MG63 (cell line): ENCODE data around the gene CCDC69. TPM values are rescaled to one million over a fixed set of nuclear protein-coding genes. Genes with fewer than 3 reads are reported as not detected.

Experiments
- DNase-seq: peaks from one replicate; pipeline ENCODE4 v3.0.0-alpha.2; 2020
- H3K27me3 ChIP-seq: fragments of 250-450 bp; sonication (Bioruptor Pico); 2 replicates; pipeline ENCODE4 v1.5.1; 2020; ENCODE audit warnings: mild to moderate bottlenecking, moderate library complexity
- H3K36me3 ChIP-seq: fragments of 250-450 bp; sonication (Bioruptor Pico); 2 replicates; pipeline ENCODE4 v1.5.1; 2020; ENCODE audit warnings: mild to moderate bottlenecking, moderate library complexity
- H3K4me3 ChIP-seq: fragments of 250-450 bp; sonication (Bioruptor Pico); 2 replicates; pipeline ENCODE4 v1.5.1; 2020; ENCODE audit warnings: mild to moderate bottlenecking, moderate library complexity
- H3K9me3 ChIP-seq: fragments of 250-450 bp; sonication (Bioruptor Pico); 2 replicates; pipeline ENCODE4 v1.5.1; 2020; ENCODE audit warnings: mild to moderate bottlenecking, moderate library complexity
- total RNA-seq: library from RNA; depleted of rRNA; stranded (reverse); fragments of >200 nt; shearing (Covaris generic); gene quantifications from 2 replicates; pipeline ENCODE4 v1.2.3, GENCODE V29; 2014; ENCODE audit warnings: low replicate concordance

Gene CCDC69
- total RNA-seq, 1 experiment from 2014 or later, result 0.40 TPM

GRCh38 chr5:151234476-151235238, 10.8 kb upstream of the CCDC69 start:
- no peak for DNase-seq
- no peak overlapping the region for H3K4me3 ChIP-seq

GRCh38 chr5:151233616-151234085, 9.8 kb upstream of the CCDC69 start:
- no peak for DNase-seq
- Histone ChIP-seq H3K27me3 (peaks cover 2% of the 10 kb centered on the region; the same call in 1 of the 2 replicates), H3K4me3 (no peak overlapping the region), H3K36me3 (no peaks in the 10 kb centered on the region), H3K9me3 (no peaks in the 10 kb centered on the region)

More at GRCh38 chr5:151234476-151235238, 10.8 kb upstream of the CCDC69 start:
- no peaks in the 10 kb centered on the region for H3K9me3 ChIP-seq
- H3K27me3 ChIP-seq, result peaks cover 2% of the 10 kb centered on the region
- no peaks in the 10 kb centered on the region for H3K36me3 ChIP-seq

- H3K9me3 ChIP-seq, result no peaks in the 10 kb centered on the region
- no peak overlapping the region for H3K4me3 ChIP-seq
- DNase-seq, result no peak
- H3K36me3 ChIP-seq, result no peaks in the 10 kb centered on the region
- peaks cover 2% of the 10 kb centered on the region; the same call in 1 of the 2 replicates for H3K27me3 ChIP-seq
These were observed 7.5 kb upstream of the CCDC69 start for GRCh38 chr5:151231359-151231758.

- H3K27me3 ChIP-seq, result peaks cover 2% of the 10 kb centered on the region; the same call in 1 of the 2 replicates
- no peak overlapping the region for H3K4me3 ChIP-seq
- H3K9me3 ChIP-seq, result no peaks in the 10 kb centered on the region
- no peaks in the 10 kb centered on the region for H3K36me3 ChIP-seq
- DNase-seq, result no peak
These were observed 6.3 kb upstream of the CCDC69 start for GRCh38 chr5:151230048-151230680.

GRCh38 chr5:151228986-151229385, 5.1 kb upstream of the CCDC69 start:
- Histone ChIP-seq H3K9me3 (no peaks in the 10 kb centered on the region), H3K36me3 (no peaks in the 10 kb centered on the region), H3K27me3 (peaks cover 2% of the 10 kb centered on the region; the same call in 1 of the 2 replicates), H3K4me3 (no peak overlapping the region)
- no peak for DNase-seq

GRCh38 chr5:151227918-151228447, 4.1 kb upstream of the CCDC69 start:
- DNase-seq, result no peak
- H3K4me3 ChIP-seq, result no peak overlapping the region
- peaks cover 2% of the 10 kb centered on the region; the same call in 1 of the 2 replicates for H3K27me3 ChIP-seq
- H3K9me3 ChIP-seq, result no peaks in the 10 kb centered on the region
- H3K36me3 ChIP-seq, result no peaks in the 10 kb centered on the region

- H3K36me3 ChIP-seq, result no peaks in the 10 kb centered on the region
- H3K9me3 ChIP-seq, result no peaks in the 10 kb centered on the region
- no peak overlapping the region for H3K4me3 ChIP-seq
- H3K27me3 ChIP-seq, result no peaks in the 10 kb centered on the region
- no peak for DNase-seq
These were observed 1.6 kb upstream of the CCDC69 start for GRCh38 chr5:151225475-151225874.

GRCh38 chr5:151225071-151225470, 1.2 kb upstream of the CCDC69 start:
- Histone ChIP-seq H3K27me3 (no peaks in the 10 kb centered on the region), H3K9me3 (no peaks in the 10 kb centered on the region), H3K36me3 (no peaks in the 10 kb centered on the region), H3K4me3 (no peak overlapping the region)
- DNase-seq, result no peak

- Histone ChIP-seq H3K9me3 (no peaks in the 10 kb centered on the region), H3K36me3 (no peaks in the 10 kb centered on the region), H3K27me3 (no peaks in the 10 kb centered on the region), H3K4me3 (peak overlapping the region; percentile 60)
- no peak for DNase-seq
These were observed 480 bp upstream of the CCDC69 start for GRCh38 chr5:151224372-151224771.

GRCh38 chr5:151222790-151223446, 974 bp downstream of the CCDC69 start:
- Histone ChIP-seq H3K27me3 (no peaks in the 10 kb centered on the region), H3K36me3 (no peaks in the 10 kb centered on the region), H3K4me3 (no peak overlapping the region), H3K9me3 (no peaks in the 10 kb centered on the region)
- no peak for DNase-seq

GRCh38 chr5:151222054-151222789, 1.7 kb downstream of the CCDC69 start:
- DNase-seq, result no peak
- no peaks in the 10 kb centered on the region for H3K36me3 ChIP-seq
- no peak overlapping the region for H3K4me3 ChIP-seq
- no peaks in the 10 kb centered on the region for H3K9me3 ChIP-seq
- no peaks in the 10 kb centered on the region for H3K27me3 ChIP-seq

GRCh38 chr5:151221574-151221973, 2.3 kb downstream of the CCDC69 start:
- DNase-seq, result peak; percentile 11
- H3K9me3 ChIP-seq, result no peaks in the 10 kb centered on the region
- H3K27me3 ChIP-seq, result no peaks in the 10 kb centered on the region
- no peaks in the 10 kb centered on the region for H3K36me3 ChIP-seq
- H3K4me3 ChIP-seq, result no peak overlapping the region

GRCh38 chr5:151219789-151220188, 4.1 kb downstream of the CCDC69 start:
- no peak for DNase-seq
- H3K27me3 ChIP-seq, result no peaks in the 10 kb centered on the region
- no peak overlapping the region for H3K4me3 ChIP-seq
- H3K9me3 ChIP-seq, result no peaks in the 10 kb centered on the region
- no peaks in the 10 kb centered on the region for H3K36me3 ChIP-seq

GRCh38 chr5:151219138-151219537, 4.8 kb downstream of the CCDC69 start:
- Histone ChIP-seq H3K9me3 (no peaks in the 10 kb centered on the region), H3K4me3 (no peak overlapping the region), H3K36me3 (no peaks in the 10 kb centered on the region), H3K27me3 (no peaks in the 10 kb centered on the region)
- no peak for DNase-seq

GRCh38 chr5:151218177-151218576, 5.7 kb downstream of the CCDC69 start:
- H3K27me3 ChIP-seq, result no peaks in the 10 kb centered on the region
- H3K9me3 ChIP-seq, result no peaks in the 10 kb centered on the region
- H3K4me3 ChIP-seq, result no peak overlapping the region
- H3K36me3 ChIP-seq, result no peaks in the 10 kb centered on the region
- DNase-seq, result no peak

- Histone ChIP-seq H3K36me3 (no peaks in the 10 kb centered on the region), H3K4me3 (no peak overlapping the region), H3K27me3 (no peaks in the 10 kb centered on the region), H3K9me3 (no peaks in the 10 kb centered on the region)
- DNase-seq, result no peak
These were observed 7.1 kb downstream of the CCDC69 start for GRCh38 chr5:151216781-151217180.

- Histone ChIP-seq H3K36me3 (no peaks in the 10 kb centered on the region), H3K27me3 (no peaks in the 10 kb centered on the region), H3K9me3 (no peaks in the 10 kb centered on the region), H3K4me3 (no peak overlapping the region)
- no peak for DNase-seq
These were observed 8.4 kb downstream of the CCDC69 start for GRCh38 chr5:151215546-151215880.
